Peyer's patch (tissue), 4 donors: ENCODE results near the gene ITGA11.

Experiments used
- POLR2A ChIP-seq, 2 donors: fragments of 450-650 bp; IDR thresholded peaks; one replicate each; pipeline ENCODE4 v1.5.1; 2017; ENCODE audit warnings: antibody characterized with exemption in 2 of 2, mild to moderate bottlenecking in 2 of 2, moderate library complexity in 2 of 2
- TF ChIP-seq, protein P1 (sequence below), 6 experiments: fragments of 450-650 bp in 4 of 6; fragments of 200-600 bp in 2 of 6; sonication (generic) in 1 of 6; IDR thresholded peaks; one replicate each; pipeline ENCODE4 v1.5.1; 2017 to 2019; ENCODE audit warnings: antibody characterized with exemption in 6 of 6, mild to moderate bottlenecking in 3 of 6, moderate library complexity in 1 of 6

- TF ChIP-seq, protein P1, sequence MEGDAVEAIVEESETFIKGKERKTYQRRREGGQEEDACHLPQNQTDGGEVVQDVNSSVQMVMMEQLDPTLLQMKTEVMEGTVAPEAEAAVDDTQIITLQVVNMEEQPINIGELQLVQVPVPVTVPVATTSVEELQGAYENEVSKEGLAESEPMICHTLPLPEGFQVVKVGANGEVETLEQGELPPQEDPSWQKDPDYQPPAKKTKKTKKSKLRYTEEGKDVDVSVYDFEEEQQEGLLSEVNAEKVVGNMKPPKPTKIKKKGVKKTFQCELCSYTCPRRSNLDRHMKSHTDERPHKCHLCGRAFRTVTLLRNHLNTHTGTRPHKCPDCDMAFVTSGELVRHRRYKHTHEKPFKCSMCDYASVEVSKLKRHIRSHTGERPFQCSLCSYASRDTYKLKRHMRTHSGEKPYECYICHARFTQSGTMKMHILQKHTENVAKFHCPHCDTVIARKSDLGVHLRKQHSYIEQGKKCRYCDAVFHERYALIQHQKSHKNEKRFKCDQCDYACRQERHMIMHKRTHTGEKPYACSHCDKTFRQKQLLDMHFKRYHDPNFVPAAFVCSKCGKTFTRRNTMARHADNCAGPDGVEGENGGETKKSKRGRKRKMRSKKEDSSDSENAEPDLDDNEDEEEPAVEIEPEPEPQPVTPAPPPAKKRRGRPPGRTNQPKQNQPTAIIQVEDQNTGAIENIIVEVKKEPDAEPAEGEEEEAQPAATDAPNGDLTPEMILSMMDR (IDR thresholded peaks at IDR 0.05), result no peak
- no peak for TF ChIP-seq POLR2A (IDR thresholded peaks at IDR 0.05)
Observed at GRCh38 chr15:68336516-68336915, 95.4 kb downstream of the ITGA11 start.
